Middle frontal gyrus (tissue), 1 donor: Measurements from ENCODE around the gene JCAD.
"Not testable (repeated sequence)": the region's sequence is repeated elsewhere in the genome, so short reads cannot be mapped to it uniquely, and the experiment has no call there.

ENCODE experiments used
- DNase-seq: peaks from one replicate; pipeline ENCODE4 v3.0.0-alpha.2; 2015; ENCODE audit warnings: low spot score; ENCODE audit errors: extremely low spot score

JCAD gene

GRCh38 chr10:29991382-29991781 is 68.0 kb downstream of the JCAD start:
- DNase-seq: no peak

GRCh38 chr10:29987471-29987870 is 71.9 kb downstream of the JCAD start:
- no peak for DNase-seq

- DNase-seq: no peak
Measured at GRCh38 chr10:29982997-29983648, 76.3 kb downstream of the JCAD start.

- no peak for DNase-seq
Measured at GRCh38 chr10:29981510-29981909, 77.9 kb downstream of the JCAD start.

GRCh38 chr10:29980084-29980483 is 79.3 kb downstream of the JCAD start:
- DNase-seq: no peak

- not testable (repeated sequence) for DNase-seq
Measured at GRCh38 chr10:29979421-29979779, 80.0 kb downstream of the JCAD start.

GRCh38 chr10:29977171-29977570 is 82.2 kb downstream of the JCAD start:
- no peak for DNase-seq

- DNase-seq: no peak
Measured at GRCh38 chr10:29976134-29976533, 83.3 kb downstream of the JCAD start.

GRCh38 chr10:29974773-29975172 is 84.6 kb downstream of the JCAD start:
- no peak for DNase-seq

GRCh38 chr10:29973921-29974320 is 85.5 kb downstream of the JCAD start:
- DNase-seq: no peak

GRCh38 chr10:29970576-29970975 is 88.8 kb downstream of the JCAD start:
- no peak for DNase-seq

- no peak for DNase-seq
Measured at GRCh38 chr10:29970012-29970396, 89.4 kb downstream of the JCAD start.

- DNase-seq: no peak
Measured at GRCh38 chr10:29969255-29970011, 90.0 kb downstream of the JCAD start.

GRCh38 chr10:29968585-29968984 is 90.8 kb downstream of the JCAD start:
- DNase-seq: no peak

- DNase-seq: no peak
Measured at GRCh38 chr10:29966269-29966668, 93.1 kb downstream of the JCAD start.
